Dermis microvascular lymphatic vessel endothelial cell (primary cell): ENCODE data around the gene CYB5R2. TPM values are rescaled to one million over a fixed set of nuclear protein-coding genes. Genes with fewer than 3 reads are reported as not detected.

Experiments
- DNase-seq, 2 donors: peaks; one replicate each; pipeline versions ENCODE4 v3.0.0 to v3.0.0-alpha.2; 2010; ENCODE audit warnings: low read depth in 2 of 2
- total RNA-seq: library from RNA; depleted of rRNA; stranded (reverse); fragments of >200 nt; gene quantifications from 2 replicates; pipeline ENCODE4 v1.2.1, GENCODE V29; 2014

The CYB5R2 gene
- total RNA-seq, 1 donor from 2014 or later = 0.77 TPM

GRCh38 chr11:7638710-7639642 is 34.3 kb downstream of the CYB5R2 start:
- DNase-seq = no peak

GRCh38 chr11:7637447-7638157 is 35.7 kb downstream of the CYB5R2 start:
- peak in 1 of 2 donors; percentile 68 for DNase-seq

- DNase-seq = no peak
Measured at GRCh38 chr11:7636350-7636749, 37.0 kb downstream of the CYB5R2 start.

DNA sequence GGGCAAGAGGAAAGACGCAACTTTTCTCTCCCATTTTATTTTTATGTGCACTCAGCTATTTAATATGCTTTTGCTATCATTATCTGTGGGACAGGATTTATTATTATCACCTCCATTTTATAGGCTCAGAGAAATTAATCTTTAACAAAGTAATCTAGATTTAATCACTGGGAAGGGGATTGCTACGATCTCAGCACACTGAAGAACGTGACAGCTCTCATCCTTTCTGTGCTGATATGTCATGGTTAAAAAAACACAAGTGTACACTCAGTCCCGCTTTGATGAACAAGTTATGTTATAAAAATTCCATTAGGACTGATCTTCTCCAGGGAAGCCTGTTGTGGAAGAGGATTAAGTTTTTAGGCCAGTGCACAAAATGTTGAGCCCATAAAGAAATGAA is 37.6 kb downstream of the CYB5R2 start:
- DNase-seq = no peak

DNA sequence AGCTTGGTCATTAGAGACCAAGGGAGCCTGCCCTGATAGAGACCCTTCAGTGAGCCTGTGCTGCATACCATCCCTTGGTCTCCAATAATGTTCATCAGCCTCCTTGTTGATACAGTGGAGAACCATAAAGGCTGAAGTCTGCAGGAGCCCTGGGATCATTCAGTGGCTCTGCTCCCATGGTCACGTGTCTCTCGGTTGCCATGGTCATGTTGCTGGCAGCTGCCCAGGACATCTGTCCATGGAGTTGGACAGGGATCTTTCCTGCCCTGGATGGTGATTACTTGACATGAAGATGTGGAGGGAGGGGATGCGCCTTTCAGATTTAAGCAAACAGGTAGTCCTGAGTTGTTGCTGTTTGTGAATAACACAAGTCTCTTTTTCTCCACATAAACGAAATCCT is 38.2 kb downstream of the CYB5R2 start:
- no peak for DNase-seq

- DNase-seq = no peak
Measured at GRCh38 chr11:7632211-7632610, 41.1 kb downstream of the CYB5R2 start.

GRCh38 chr11:7630002-7630401 is 43.3 kb downstream of the CYB5R2 start:
- peak in 1 of 2 donors; percentile 86 for DNase-seq

DNA sequence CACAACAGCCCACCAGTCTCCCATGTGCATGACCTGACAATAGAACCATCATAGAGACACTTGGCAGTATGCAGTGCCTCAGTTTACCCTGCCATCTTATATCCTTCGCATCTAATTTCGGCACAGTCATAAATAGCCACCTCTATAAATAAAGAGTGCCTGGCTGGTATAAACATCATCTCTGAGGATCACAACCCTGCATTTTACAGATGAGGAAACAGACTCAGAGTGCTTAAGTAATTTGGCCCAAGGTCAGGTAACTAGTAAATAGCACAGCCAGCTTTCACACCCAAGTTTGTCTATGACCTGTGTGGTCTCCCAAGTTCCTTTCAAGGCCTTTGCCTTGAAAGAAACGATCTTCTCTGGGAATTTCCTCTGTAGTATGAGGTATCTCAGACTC is 44.6 kb downstream of the CYB5R2 start:
- DNase-seq = no peak

- DNase-seq = no peak
Measured at GRCh38 chr11:7622721-7623120, 50.6 kb downstream of the CYB5R2 start.

DNA sequence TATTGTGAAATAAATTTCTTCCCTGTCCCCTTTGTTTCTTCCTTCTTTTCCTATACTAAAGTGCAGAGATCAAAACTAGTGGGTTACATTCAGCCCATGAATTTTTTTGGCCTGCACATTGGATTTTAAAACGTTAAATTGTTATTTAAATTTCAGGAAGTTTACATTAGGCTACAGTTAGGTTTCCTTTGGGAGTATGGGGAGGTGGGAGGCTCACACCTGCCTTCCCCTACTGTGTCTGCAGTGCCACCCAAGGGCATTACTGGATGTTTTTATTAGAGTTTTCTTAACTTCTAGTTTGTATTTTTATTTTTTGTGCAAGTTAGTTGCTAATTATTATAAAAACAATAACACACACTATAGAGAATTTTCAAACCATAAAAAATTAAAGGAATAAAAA is 51.7 kb downstream of the CYB5R2 start:
- DNase-seq = no peak

- no peak for DNase-seq
Measured at GRCh38 chr11:7621090-7621489, 52.2 kb downstream of the CYB5R2 start.

- no peak for DNase-seq
Measured at GRCh38 chr11:7619322-7619721, 54.0 kb downstream of the CYB5R2 start.

- no peak for DNase-seq
Measured at GRCh38 chr11:7617032-7617431, 56.3 kb downstream of the CYB5R2 start.

Other genes with a start within 250 kb of the CYB5R2 start
- gene OLFML1, start 188.0 kb downstream of the CYB5R2 start, total RNA-seq = 0.25 TPM in 1 of 2 replicates, not detected in the other
- gene PPFIBP2, start 159.5 kb downstream of the CYB5R2 start, total RNA-seq = 1.7 and 4.6 TPM in 2 replicates
- not detected in 2 replicates for gene OVCH2, start 33.0 kb upstream of the CYB5R2 start, total RNA-seq
- not detected in 2 replicates for gene OR5P2, start 123.4 kb upstream of the CYB5R2 start, total RNA-seq
- not detected in 2 replicates for gene OR5P3, start 157.3 kb upstream of the CYB5R2 start, total RNA-seq